Ascending aorta (tissue), 2 donors: ENCODE data around the gene CFAP92. TPM values are rescaled to one million over a fixed set of nuclear protein-coding genes. Genes with fewer than 3 reads are reported as not detected.
"Not testable (repeated sequence)": the region's sequence is repeated elsewhere in the genome, so short reads cannot be mapped to it uniquely, and the experiment has no call there.

ENCODE experiments used
- DNase-seq, 2 donors: peaks; one replicate each; pipeline ENCODE4 v3.0.0-alpha.2; 2019; ENCODE audit warnings: low spot score in 2 of 2
- H3K27ac ChIP-seq, 2 donors: fragments of 200-600 bp; sonication (generic); one replicate each; pipeline ENCODE4 v1.5.1; 2016 to 2017; ENCODE audit warnings: mild to moderate bottlenecking in 1 of 2
- H3K27me3 ChIP-seq: fragments of 200-600 bp; sonication (generic); one replicate; pipeline ENCODE4 v1.5.1; 2017
- H3K36me3 ChIP-seq, 2 donors: fragments of 200-600 bp; sonication (generic); one replicate each; pipeline ENCODE4 v1.5.1; 2016
- H3K4me1 ChIP-seq, 2 donors: fragments of 200-600 bp; sonication (generic); one replicate each; pipeline ENCODE4 v1.5.1; 2016 to 2017; ENCODE audit warnings: mild to moderate bottlenecking in 1 of 2
- H3K4me3 ChIP-seq, 2 donors: fragments of 200-600 bp; sonication (generic); one replicate each; pipeline ENCODE4 v1.5.1; 2016 to 2017; ENCODE audit warnings: mild to moderate bottlenecking in 1 of 2
- H3K9me3 ChIP-seq, 2 donors: fragments of 200-600 bp; sonication (generic); one replicate each; pipeline ENCODE4 v1.5.1; 2016
- CTCF ChIP-seq, 3 experiments: fragments of 200-600 bp in 2 of 3; fragments of 450-650 bp in 1 of 3; sonication (generic) in 2 of 3; IDR thresholded peaks; one replicate each; pipeline ENCODE4 v1.5.1; 2016 to 2019; ENCODE audit warnings: antibody characterized with exemption in 3 of 3, mild to moderate bottlenecking in 1 of 3, moderate library complexity in 1 of 3
- intact Hi-C: fragments of 100-400 bp; cut with DNase I; formaldehyde crosslinking; loops from one replicate; pipeline ENCODE4 v1.15.1; 2023
- total RNA-seq: library from RNA; depleted of rRNA; stranded (reverse); fragments of >200 nt; gene quantifications from one replicate; pipeline ENCODE4 v1.1.0, GENCODE V29; 2016

The CFAP92 gene
- total RNA-seq, 1 donor from 2014 or later: not detected

- no peak overlapping the region for H3K4me3 ChIP-seq
- TF ChIP-seq CTCF (IDR thresholded peaks at IDR 0.05): no peak
- H3K9me3 ChIP-seq: no peaks in the 10 kb centered on the region
- no peak for DNase-seq
- H3K27ac ChIP-seq: no peak overlapping the region
- intact Hi-C loops: no loop called here
- H3K27me3 ChIP-seq: no peaks in the 10 kb centered on the region
- peaks cover 15 to 16% of the 10 kb centered on the region in 2 donors for H3K4me1 ChIP-seq
- H3K36me3 ChIP-seq: peaks cover under 1 to 15% of the 10 kb centered on the region in 2 donors
Measured at GRCh38 chr3:128882719-128883118, 111.2 kb downstream of the CFAP92 start.

- no peak for DNase-seq
- Histone ChIP-seq H3K27ac (no peak overlapping the region), H3K4me1 (peaks cover 17% of the 10 kb centered on the region in 2 donors), H3K27me3 (no peaks in the 10 kb centered on the region), H3K9me3 (no peaks in the 10 kb centered on the region), H3K4me3 (no peak overlapping the region), H3K36me3 (peaks cover 0 to 15% of the 10 kb centered on the region in 2 donors)
- intact Hi-C loops: no loop called here
- TF ChIP-seq CTCF (IDR thresholded peaks at IDR 0.05): no peak
Measured at GRCh38 chr3:128881576-128881975, 112.3 kb downstream of the CFAP92 start.

- Histone ChIP-seq H3K36me3 (peaks cover 0 to 12% of the 10 kb centered on the region in 2 donors), H3K4me1 (peaks cover 17% of the 10 kb centered on the region in 2 donors), H3K27ac (peak overlapping the region in 1 of 2 donors; percentile 95), H3K4me3 (peak overlapping the region; percentile 71 to 86)
- DNase-seq, H3K27me3 ChIP-seq, H3K9me3 ChIP-seq, intact Hi-C loops: not testable (repeated sequence)
Measured at GRCh38 chr3:128880455-128880854, 113.4 kb downstream of the CFAP92 start.

GRCh38 chr3:128879991-128880390 is 113.9 kb downstream of the CFAP92 start:
- peak overlapping the region; percentile 71 to 86 for H3K4me3 ChIP-seq
- H3K4me1 ChIP-seq: peaks cover 17% of the 10 kb centered on the region in 2 donors
- peak overlapping the region; percentile 91 to 95 for H3K27ac ChIP-seq
- H3K9me3 ChIP-seq: no peaks in the 10 kb centered on the region
- peaks cover 0 to 12% of the 10 kb centered on the region in 2 donors for H3K36me3 ChIP-seq
- DNase-seq: no peak
- intact Hi-C loops: loop anchor here (1.0 to 10.0 kb wide), 6 partner anchors 153 to 1285 kb away; partner anchors contain the start of genes MCM2, RAB7A, RPN1 and TPRA1
- no peaks in the 10 kb centered on the region for H3K27me3 ChIP-seq
- no peak for TF ChIP-seq CTCF (IDR thresholded peaks at IDR 0.05)

GRCh38 chr3:128879125-128879969 is 114.5 kb downstream of the CFAP92 start, which contains the start of gene ACAD9:
TSS of gene ACAD9 (plus strand) at chr3:128879620. CDS start at chr3:128879692, 72 bp downstream.
- peaks cover 17% of the 10 kb centered on the region in 2 donors for H3K4me1 ChIP-seq
- no peaks in the 10 kb centered on the region for H3K27me3 ChIP-seq
- no peak for TF ChIP-seq CTCF (IDR thresholded peaks at IDR 0.05)
- H3K4me3 ChIP-seq: peak within 1 kb of the TSS; percentile 71 to 86
- H3K36me3 ChIP-seq: peaks cover 0 to 12% of the 10 kb centered on the region in 2 donors
- H3K9me3 ChIP-seq: no peaks in the 10 kb centered on the region
- intact Hi-C loops: loop anchor here (1.0 to 10.0 kb wide), 6 partner anchors 153 to 1285 kb away; partner anchors contain the start of genes MCM2, RAB7A, RPN1 and TPRA1
- peak within 1 kb of the TSS; percentile 91 to 95 for H3K27ac ChIP-seq
- peak; percentile 94 to 98 for DNase-seq
